Measurements from ENCODE around the gene TNFSF12.

TNFSF12 gene

DNA sequence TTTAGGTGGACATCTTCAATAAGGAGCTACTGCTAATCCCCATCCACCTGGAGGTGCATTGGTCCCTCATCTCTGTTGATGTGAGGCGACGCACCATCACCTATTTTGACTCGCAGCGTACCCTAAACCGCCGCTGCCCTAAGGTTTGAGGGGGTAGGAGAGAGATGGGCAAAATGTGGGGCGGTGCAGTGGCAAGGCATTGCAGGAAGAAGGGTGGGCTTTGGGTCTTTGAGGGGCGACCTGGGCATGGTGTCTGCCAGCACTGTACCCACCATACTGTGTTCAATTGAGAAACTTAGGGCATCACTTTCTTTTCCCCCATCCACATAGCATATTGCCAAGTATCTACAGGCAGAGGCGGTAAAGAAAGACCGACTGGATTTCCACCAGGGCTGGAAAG, 21.5 kb downstream of the TNFSF12 start:
- no peak for DNase-seq (ENCODE audit: low spot score)

GRCh38 chr17:7572338-7572587, 23.4 kb downstream of the TNFSF12 start:
- DNase-seq (ENCODE audit: low spot score): no peak

DNA sequence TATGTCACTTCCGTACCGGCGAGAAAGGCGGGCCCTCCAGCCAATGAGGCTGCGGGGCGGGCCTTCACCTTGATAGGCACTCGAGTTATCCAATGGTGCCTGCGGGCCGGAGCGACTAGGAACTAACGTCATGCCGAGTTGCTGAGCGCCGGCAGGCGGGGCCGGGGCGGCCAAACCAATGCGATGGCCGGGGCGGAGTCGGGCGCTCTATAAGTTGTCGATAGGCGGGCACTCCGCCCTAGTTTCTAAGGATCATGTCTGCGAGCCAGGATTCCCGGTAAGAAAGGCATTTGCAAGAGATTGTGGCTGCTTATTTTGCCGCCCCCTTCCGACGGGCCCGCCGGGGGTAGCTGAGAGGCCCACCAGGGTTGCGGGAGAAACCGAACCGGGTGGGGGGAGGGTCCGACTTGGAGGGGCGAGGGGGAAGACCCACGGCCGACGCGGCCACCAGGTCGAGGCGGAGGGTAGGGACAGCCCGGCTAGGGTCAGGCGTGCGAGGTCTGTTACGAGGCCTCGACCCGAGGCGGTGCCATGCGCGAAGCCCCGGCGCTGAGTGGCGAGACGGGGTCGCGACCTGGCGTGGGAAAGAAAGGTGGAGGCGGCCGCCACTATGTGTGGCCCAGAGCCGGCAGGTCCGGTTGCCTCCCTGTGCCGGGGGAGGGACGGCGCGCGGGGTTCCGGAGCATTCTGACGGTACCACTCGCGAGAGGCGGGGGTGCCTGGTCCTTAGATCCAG, 23.9 kb downstream of the TNFSF12 start:
- peak; percentile 96 for DNase-seq (ENCODE audit: low spot score)

- DNase-seq (ENCODE audit: low spot score): peak; percentile 73
These were observed 24.6 kb downstream of the TNFSF12 start for GRCh38 chr17:7573324-7574080.

DNA sequence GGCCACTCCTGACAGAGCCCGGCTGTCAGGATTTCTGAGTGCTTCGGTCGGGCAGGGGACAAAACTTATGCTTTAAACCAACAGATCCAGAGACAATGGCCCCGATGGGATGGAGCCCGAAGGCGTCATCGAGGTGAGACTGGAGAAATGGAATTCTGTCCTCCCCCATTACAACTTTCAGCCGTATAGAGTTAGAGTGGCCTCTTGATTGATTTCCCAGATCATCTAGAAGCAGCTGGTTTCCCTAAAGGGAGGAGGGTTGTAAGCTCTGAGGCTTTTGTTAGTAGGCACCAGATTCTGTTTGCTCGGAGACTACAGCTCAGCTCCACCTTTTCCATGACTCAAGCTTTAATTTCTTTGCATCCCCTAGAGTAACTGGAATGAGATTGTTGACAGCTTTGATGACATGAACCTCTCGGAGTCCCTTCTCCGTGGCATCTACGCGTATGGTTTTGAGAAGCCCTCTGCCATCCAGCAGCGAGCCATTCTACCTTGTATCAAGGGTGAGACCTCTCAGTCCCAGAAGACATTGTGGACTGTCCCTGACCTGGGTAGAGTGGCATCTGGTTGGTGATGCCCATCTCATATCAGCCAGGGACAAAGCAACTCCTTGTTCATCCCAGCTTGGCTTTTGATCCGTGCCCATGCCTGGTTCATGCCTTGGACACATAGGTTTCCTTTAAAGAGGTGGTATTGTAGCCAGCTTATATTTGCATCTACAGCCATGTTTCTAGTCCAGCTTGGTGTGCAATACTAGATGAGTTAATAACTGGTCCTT, 25.5 kb downstream of the TNFSF12 start:
- no peak for DNase-seq (ENCODE audit: low spot score)

- no peak for DNase-seq (ENCODE audit: low spot score)
These were observed 26.6 kb downstream of the TNFSF12 start for GRCh38 chr17:7575481-7575883.

- no peak for DNase-seq (ENCODE audit: low spot score)
These were observed 27.1 kb downstream of the TNFSF12 start for GRCh38 chr17:7575959-7576358.

- no peak for DNase-seq (ENCODE audit: low spot score)
These were observed 27.6 kb downstream of the TNFSF12 start for GRCh38 chr17:7576432-7576937.

- no peak for DNase-seq (ENCODE audit: low spot score)
These were observed 28.7 kb downstream of the TNFSF12 start for GRCh38 chr17:7577327-7578199.

GRCh38 chr17:7579001-7579833, 30.4 kb downstream of the TNFSF12 start, which contains the start of gene CD68:
Gene CD68, plus strand, starts transcription at chr17:7579638. Its CDS starts 40 bp downstream, at chr17:7579678.
- DNase-seq (ENCODE audit: low spot score): no peak

DNA sequence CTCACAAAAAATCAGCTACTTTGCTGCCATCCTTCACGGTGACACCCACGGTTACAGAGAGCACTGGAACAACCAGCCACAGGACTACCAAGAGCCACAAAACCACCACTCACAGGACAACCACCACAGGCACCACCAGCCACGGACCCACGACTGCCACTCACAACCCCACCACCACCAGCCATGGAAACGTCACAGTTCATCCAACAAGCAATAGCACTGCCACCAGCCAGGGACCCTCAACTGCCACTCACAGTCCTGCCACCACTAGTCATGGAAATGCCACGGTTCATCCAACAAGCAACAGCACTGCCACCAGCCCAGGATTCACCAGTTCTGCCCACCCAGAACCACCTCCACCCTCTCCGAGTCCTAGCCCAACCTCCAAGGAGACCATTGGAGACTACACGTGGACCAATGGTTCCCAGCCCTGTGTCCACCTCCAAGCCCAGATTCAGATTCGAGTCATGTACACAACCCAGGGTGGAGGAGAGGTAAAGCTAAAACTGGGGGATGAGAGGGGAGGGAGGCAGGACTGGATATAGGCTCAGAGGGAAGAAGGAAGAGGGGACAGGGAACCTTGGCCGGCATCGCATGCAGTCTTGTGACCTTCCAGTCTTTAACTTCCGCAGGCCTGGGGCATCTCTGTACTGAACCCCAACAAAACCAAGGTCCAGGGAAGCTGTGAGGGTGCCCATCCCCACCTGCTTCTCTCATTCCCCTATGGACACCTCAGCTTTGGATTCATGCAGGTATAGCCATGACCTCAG, 31.2 kb downstream of the TNFSF12 start:
- no peak for DNase-seq (ENCODE audit: low spot score)

GRCh38 chr17:7580604-7581575, 32.0 kb downstream of the TNFSF12 start:
- no peak for DNase-seq (ENCODE audit: low spot score)

GRCh38 chr17:7582396-7583252, 33.8 kb downstream of the TNFSF12 start:
- no peak for DNase-seq (ENCODE audit: low spot score)

DNA sequence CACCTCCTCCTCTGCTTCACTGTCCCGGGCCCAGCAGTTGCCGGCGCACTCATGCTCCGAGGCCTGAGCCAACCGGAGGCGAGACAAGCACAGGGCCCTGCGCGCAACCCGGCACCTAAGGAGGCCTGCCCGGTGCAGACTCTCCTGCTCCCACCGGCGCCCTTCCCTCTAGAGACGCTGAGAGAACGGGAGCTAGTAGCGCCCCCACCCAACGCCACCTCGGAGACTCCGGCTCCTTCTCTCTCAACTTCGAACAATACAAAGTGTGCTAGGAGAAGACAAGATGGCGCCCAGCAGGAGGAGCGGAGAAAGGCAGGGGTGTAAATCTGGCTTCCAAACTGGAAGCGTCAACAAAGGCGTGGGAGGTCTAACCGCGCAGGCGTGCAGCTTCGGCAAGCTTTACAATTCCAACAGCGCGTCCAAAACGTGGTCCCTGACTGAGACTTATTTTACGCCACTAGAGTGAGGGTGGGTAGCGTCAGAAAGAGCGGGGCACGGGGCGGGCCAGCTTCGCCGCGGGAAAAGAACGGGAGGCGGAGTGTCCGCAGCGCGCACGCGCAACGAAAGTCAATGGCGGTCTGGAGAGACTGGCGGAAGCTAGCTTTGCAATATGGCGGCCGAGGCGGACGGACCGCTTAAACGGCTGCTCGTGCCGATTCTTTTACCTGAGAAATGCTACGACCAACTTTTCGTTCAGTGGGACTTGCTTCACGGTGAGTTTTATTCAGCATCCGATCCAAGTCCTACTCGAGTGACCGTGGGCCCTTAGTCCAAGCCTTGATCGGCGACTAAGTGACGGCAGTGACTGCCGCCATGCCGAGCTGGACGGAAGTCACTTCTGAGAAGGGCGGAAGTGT, 34.6 kb downstream of the TNFSF12 start, which contains the start of gene MPDU1:
MPDU1 (plus strand) TSS at position 600 of the 857 bp plus-strand sequence; CDS start at position 611, 11 bp downstream.
- DNase-seq (ENCODE audit: low spot score): peak; percentile 89

GRCh38 chr17:7586673-7587419, 38.0 kb downstream of the TNFSF12 start:
- DNase-seq (ENCODE audit: low spot score): no peak
